IPS-11a (cell line): ENCODE data around the gene STX11.
"Not testable (repeated sequence)": the region's sequence is repeated elsewhere in the genome, so short reads cannot be mapped to it uniquely, and the experiment has no call there.

Experiments
- H3K4me3 ChIP-seq: one replicate; pipeline ENCODE4 v1.5.1; 2013; ENCODE audit warnings: low read depth, low read length, control low read depth

STX11 gene

GRCh38 chr6:144149894-144150709 lies at the start of gene STX11:
Gene STX11, plus strand, starts transcription at chr6:144150517. Its CDS starts 36,111 bp downstream, at chr6:144186628.
- peak within 1 kb of the TSS; percentile 71 for H3K4me3 ChIP-seq

- H3K4me3 ChIP-seq, result no peak overlapping the region
Measured at GRCh38 chr6:144103026-144103563, 47.2 kb upstream of the STX11 start.

GRCh38 chr6:144104488-144104887 lies 45.8 kb upstream of the STX11 start:
- no peak overlapping the region for H3K4me3 ChIP-seq

- H3K4me3 ChIP-seq, result no peak overlapping the region
Measured at GRCh38 chr6:144104898-144105487, 45.3 kb upstream of the STX11 start.

- no peak overlapping the region for H3K4me3 ChIP-seq
Measured at GRCh38 chr6:144106206-144106605, 44.1 kb upstream of the STX11 start.

- H3K4me3 ChIP-seq, result no peak overlapping the region
Measured at GRCh38 chr6:144110210-144110609, 40.1 kb upstream of the STX11 start.

- no peak overlapping the region for H3K4me3 ChIP-seq
Measured at GRCh38 chr6:144113366-144113765, 37.0 kb upstream of the STX11 start.

GRCh38 chr6:144115219-144115618 lies 35.1 kb upstream of the STX11 start:
- no peak overlapping the region for H3K4me3 ChIP-seq

GRCh38 chr6:144119376-144119775 lies 30.9 kb upstream of the STX11 start:
- H3K4me3 ChIP-seq, result no peak overlapping the region

- H3K4me3 ChIP-seq, result no peak overlapping the region
Measured at GRCh38 chr6:144122861-144123260, 27.5 kb upstream of the STX11 start.

- H3K4me3 ChIP-seq, result no peak overlapping the region
Measured at GRCh38 chr6:144123421-144123820, 26.9 kb upstream of the STX11 start.

GRCh38 chr6:144123836-144124235 lies 26.5 kb upstream of the STX11 start:
- H3K4me3 ChIP-seq, result no peak overlapping the region

- H3K4me3 ChIP-seq, result no peak overlapping the region
Measured at GRCh38 chr6:144127097-144127496, 23.2 kb upstream of the STX11 start.

- H3K4me3 ChIP-seq, result no peak overlapping the region
Measured at GRCh38 chr6:144129469-144129868, 20.8 kb upstream of the STX11 start.

- H3K4me3 ChIP-seq, result no peak overlapping the region
Measured at GRCh38 chr6:144131248-144131709, 19.0 kb upstream of the STX11 start.

- not testable (repeated sequence) for H3K4me3 ChIP-seq
Measured at GRCh38 chr6:144132167-144132690, 18.1 kb upstream of the STX11 start.

- H3K4me3 ChIP-seq, result no peak overlapping the region
Measured at GRCh38 chr6:144133225-144133821, 17.0 kb upstream of the STX11 start.

- H3K4me3 ChIP-seq, result no peak overlapping the region
Measured at GRCh38 chr6:144134176-144134575, 16.1 kb upstream of the STX11 start.

- H3K4me3 ChIP-seq, result no peak overlapping the region
Measured at GRCh38 chr6:144134737-144135136, 15.6 kb upstream of the STX11 start.

- no peak overlapping the region for H3K4me3 ChIP-seq
Measured at GRCh38 chr6:144138542-144138941, 11.8 kb upstream of the STX11 start.

- no peak overlapping the region for H3K4me3 ChIP-seq
Measured at GRCh38 chr6:144139817-144140216, 10.5 kb upstream of the STX11 start.
